DMS53 (cell line): ENCODE data around the gene COX7A2.

ENCODE experiments used
- DNase-seq: peaks from one replicate; lab custom pipeline; 2025; lab: John Stamatoyannopoulos, UW

Gene COX7A2

DNA sequence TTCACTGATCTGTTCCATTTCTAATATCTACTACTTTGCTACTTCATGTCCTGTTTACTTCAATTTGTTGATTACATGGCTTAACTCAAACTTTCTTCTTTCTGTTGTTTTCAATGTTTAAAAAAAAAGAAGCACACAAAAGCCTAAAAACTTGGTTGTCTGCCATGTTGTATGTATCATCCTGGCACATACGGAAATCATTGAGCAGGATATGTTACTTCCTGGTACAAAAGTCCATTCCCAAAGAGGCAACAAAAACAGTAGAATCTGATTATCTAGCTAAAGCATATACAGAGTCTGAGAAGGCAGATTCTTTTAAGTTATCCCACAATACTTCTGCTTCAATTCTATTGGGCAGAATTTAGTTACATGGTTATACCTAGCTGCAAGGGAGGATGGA, 23.2 kb downstream of the COX7A2 start:
- DNase-seq, result peak; percentile 25

DNA sequence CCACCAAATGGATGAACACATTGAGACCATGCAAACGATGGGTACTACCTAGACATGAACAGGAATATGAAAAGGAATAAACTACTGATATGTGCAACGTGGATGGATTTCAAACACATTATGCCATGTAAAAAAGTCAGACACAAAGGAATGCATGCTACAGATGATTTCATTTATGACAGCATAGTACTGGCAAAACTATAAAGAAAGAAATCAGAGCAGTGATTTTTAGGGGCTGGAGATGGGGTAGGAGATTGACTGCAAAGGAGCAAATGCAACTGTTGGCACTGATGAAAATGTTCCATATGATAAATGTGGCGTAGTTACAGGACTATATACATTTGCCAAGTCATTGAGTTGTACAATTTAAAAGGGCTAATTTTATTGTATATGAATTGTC, 24.3 kb downstream of the COX7A2 start:
- no peak for DNase-seq

DNA sequence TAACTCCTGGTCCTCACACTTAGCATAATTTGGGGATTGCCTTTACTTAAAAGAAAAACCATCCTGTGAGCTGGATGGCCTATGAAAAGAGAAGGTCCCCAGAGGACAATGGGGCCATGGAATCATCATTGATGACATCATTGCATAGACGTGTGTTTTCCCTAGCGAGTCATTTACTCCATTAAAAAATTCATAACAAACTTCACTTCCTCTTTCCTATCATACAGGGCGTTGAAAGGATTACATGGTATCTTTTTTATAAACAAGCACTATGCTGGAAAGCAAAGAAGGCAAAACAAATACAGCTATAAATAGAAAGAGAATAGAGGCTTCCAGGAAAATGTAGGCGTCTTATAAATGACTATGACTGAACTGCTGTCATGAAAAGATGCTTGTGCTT, 26.4 kb downstream of the COX7A2 start:
- DNase-seq, result peak; percentile 59

DNA sequence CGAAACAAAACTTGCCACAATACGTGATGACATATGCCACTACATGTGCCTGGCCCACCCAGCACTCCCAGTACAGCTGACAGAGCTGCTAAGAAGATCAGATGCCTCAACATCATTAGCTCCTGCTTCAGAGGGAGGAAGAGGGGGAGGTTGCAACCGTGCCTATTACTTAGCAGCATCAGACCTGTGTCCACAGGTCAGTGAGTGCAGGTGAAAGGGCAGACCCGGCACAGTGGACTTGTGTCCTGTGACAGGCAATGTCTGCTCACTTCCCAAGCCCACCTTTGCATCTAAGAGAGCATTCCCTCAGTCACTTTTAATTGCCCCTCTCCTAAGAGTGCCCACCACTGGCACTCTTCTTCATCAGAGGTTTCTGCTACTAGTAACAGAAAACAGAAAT, 28.3 kb downstream of the COX7A2 start:
- DNase-seq, result no peak

DNA sequence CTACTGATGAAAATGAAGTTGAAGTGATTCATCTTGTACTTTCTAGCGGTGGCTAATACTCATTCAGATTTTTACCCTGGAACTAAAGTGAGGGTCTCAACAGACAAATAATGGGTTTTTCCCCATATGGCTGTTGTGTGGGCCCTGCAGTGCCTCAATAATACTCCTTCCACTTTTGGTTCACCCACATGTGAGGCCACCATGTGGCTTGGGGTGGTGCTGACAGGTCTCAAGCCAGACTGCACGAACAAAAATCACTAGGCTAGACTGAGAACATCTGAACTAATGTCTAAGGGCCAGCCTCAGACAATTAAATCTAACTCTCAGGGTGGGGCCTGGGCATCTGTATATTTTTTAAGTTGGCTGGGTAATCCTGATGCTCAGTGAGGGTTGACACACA, 29.9 kb downstream of the COX7A2 start:
- DNase-seq, result no peak

DNA sequence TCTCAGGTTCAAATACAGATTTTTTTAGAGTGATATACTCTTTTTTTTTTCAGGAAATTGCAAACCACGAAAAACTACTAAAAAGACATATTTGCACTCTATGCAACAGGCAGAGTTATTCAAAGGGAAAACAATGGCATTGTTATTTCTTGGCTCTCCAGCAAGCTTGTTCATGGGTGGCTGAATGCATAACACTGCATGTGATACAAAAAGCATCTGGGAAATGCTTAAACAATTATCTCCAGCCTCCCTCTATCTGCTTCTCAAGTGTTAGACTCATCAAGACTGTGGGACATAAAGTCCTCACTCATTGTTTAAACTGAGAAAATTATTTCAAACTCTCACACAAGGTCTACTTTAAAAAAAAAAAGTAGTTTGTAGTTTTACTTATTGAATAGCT, 30.5 kb downstream of the COX7A2 start:
- DNase-seq, result peak; percentile 14

DNA sequence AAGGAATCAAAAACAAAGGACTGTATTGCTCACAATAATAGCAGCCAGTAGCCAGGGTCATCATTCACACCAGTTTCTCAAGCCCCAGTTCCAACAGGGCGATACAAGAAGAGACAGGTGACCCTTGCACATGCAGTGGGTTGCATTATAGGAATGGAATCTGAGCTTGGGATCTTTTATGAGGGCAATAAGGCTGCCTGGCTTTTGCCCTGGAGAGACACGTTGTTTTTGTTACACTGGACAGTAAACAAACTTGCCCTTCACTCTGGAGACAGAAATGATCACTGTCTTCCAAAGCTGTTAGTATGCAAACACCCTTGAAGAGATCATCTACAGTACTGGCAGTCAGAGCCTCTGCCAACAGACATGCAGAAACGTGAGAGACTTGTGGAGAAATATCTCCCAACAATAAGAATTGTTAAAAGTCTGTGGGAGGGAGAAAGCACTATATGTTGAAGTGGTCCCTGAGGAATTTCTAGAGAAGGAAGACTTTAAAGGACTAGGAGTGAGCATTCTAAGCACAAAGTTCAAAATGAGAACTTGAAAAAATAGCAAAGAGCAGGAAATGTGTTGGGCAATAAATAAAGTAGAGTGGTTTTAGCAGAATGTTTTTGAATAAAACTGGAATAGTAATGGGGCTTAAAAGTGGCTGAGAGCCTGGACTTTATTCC, 31.5 kb downstream of the COX7A2 start:
- DNase-seq, result no peak

DNA sequence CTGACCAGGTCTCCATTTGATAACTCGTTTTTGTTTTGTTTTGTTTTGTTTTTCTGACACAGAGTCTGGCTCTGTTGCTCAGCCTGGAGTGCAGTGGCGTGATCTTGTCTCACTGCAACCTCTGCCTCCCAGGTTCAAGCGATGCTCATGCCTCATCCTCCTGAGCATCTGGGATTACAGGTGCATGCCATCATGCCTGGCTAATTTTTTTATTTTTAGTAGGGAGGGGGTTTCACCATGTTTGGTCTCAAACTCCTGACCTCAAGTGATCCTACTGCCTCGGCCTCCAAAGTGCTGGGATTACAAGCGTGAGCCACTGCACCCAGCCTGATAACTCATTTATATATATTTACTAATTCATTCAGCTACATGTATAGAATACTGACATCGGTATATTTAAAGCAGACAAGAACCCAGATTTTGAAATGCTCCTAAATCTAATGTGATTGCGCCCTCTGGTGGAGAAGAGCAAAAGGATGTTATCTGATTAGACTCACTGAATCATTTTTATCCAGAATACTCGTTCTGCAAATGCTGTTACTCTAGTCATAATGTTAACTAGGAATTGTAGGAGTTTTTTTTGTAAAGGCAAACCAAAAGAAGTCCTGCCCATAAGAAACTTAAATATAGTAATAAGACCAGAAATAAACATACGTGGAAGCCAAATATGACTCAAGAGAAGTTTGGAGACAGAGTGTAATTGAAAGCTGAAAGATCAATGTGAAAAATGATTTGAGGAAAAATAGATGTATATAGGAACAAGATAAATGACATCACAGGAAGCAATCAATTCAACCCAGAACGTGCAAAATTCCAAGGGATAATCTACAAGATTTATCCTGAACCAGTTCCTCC, 32.5 kb downstream of the COX7A2 start:
- peak; percentile 90 for DNase-seq

DNA sequence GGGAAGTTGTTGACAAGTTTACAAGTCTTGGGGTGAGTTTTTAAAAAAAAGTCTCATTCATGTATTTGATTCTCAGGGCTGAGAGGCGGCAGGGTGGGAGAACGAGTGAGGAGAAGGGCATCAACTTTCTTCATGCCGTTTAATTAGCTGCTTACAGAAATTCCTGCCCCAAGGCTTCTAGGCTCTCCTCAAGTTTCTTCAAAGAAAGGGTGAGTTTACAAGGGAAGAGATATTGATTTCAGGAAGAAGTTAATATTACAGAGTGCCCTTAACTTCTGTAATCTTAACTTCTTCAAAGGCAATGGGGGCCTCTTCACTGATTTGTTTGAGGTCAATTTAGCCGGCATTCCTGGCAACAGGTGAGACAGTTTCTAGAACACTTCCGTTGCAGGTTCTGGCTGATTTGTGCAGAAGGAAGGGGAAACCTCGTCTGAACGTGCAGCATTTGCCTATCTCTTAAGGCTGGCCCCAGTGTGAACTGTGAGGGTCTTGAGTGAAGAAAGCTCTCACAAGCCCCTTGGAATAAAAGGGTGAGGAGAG, 34.3 kb downstream of the COX7A2 start:
- DNase-seq, result no peak

DNA sequence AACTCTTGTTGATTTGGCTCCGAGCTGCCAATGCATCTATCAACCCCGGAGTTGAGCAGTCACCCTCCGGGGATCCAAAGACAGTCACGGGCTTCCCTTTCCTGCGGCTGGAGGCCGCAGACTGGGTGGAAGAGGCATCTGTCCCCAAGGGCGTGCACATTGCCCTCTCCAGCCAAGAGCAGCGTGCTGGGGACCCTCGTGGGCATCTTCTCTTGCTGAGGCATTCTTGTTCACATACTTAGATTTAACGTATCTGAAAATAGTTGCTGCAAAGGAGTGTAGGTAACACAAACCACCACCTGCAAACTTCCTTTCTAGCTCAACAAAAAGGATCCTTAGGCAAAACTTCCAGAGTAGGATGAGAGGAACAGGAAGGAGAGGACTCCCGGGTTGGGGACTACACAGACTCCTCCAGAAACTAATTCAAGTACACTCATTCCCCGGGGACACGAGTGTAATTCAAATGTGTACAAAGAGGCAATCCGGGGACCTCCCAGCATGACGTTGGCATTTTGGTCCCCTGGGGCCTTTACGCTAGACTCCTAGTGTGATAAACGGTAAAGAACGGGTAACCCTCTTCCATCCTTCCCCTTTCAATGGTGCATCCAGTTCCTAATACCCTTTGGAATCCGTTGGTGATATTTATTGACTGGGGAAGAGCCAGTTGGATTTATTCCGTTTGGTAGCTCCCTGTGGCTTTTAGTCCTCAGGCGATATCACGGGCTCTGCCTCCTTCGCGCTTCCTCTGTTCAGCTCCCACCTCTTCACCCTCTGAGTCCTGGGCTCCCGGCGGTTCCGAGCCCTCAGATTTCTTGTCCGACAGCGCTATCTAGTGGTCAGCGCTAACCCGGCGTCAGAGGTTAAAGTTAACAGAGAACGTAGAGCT, 35.1 kb downstream of the COX7A2 start:
- peak; percentile 95 for DNase-seq

DNA sequence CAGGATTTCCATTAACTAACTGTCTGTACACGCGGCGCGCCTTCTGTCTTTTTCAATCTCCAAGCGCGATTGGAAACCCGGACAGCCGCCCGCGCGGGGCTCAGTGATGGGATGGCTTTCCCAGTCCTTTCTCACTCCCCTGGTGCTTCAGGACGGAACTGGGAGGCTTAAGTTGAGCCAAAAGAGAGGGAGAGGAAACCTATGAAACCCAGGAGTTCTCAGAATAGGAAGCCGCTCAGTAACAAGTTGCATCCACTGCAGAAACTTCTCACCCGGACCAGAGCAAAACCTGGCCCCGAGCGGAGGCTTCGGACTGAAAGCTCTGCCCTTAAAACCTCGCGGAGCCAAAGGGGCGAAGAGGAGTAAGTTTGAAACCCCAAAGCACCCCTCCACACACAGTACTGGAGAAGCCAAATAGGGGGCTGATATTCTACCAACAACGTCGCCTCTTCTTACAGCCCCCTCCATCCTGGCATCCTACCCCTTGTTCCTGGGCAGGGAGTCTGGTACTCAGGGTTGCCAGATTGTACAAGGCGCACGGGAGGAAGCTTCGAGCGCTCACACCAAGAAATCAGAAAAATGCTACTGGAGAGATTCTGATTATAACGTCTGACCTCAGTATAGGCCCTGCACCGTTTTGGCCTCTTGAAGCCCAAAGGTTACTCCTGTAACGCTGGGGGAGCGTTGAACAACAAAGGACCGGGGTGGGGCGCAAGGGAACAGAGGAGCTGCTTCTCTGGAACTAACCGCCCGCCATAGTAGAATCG, 36.8 kb downstream of the COX7A2 start:
- peak; percentile 82 for DNase-seq

DNA sequence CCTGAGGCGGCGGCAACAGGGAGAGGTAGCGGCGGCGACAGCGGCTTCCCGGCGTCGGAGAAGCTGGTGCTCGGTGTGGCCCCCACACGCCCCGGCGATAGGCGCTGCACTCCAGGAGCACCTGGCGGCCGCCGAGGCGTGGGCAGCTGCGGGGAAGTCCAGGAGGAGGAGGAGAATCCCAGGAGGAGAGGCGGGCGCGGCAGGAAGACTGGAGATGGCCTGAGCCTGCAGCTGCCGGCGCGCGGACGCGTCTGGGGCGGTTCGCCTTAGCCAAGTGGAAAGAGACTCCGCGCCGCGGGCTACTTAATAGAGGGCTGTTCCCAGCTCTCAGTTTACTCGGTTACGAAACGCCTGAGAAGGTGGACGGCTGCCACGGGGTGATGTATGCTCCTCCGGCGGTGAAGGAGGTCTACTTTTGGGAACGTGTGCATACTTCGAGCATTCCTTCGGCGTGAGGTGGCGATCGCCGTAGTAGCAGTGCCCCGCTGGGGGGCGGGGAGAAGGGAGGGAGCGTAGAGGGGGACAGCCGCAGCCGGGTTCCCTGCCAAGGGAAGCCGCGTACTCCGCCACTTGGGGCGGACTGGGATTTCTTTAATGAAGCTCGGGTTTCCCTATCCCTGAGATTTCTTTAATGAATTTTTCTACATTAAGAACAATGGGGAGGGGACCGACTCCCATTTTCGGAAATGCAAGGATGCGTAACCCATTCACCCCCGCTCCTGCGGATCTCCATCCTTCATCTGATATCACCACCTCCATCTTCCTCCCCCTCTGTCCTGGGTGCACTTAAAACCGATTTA, 37.6 kb downstream of the COX7A2 start, which contains the start of gene COL12A1:
Gene COL12A1 (minus strand): TSS at position 278 of the 800 bp plus-strand sequence. CDS start 3,261 bp downstream, outside the sequence.
- peak; percentile 90 for DNase-seq

DNA sequence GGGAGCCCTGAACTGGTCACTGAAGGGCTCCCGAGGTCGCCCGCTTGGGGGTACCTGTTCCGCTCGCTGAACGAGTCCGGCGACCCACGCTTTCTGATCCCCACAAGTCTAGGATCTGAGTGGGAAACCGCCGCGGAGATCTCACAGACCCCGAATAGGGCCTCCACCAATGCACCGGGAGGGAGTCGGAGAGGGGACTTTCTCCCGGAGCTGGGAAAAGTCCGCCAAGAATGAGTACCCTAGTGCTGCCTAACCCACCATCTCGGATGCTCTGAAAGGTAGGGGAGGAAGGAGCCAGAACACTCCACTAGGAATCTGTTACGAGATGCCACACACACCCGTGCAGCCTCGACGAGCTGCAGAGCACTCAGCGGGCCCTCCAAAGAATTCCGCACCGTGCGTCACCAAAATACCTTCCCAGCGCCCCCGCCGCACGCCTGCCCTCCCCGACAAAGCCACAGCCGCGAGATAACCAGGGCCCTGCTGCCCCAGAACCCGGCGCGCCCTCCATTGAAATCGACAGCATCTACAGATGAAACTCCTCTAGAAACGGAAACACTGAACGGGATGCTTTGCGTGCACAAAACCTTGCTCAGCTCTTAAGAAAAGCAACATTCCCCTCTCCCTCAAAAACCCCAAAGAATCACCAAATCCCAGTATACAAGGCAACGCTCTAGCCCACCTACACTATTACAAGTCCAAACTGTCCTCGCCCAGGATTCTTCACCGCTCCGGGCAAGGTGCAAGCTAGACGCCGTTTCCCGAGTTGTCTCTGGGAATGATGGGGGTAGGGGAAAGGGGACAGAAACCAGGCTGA, 38.4 kb downstream of the COX7A2 start:
- peak; percentile 80 for DNase-seq

DNA sequence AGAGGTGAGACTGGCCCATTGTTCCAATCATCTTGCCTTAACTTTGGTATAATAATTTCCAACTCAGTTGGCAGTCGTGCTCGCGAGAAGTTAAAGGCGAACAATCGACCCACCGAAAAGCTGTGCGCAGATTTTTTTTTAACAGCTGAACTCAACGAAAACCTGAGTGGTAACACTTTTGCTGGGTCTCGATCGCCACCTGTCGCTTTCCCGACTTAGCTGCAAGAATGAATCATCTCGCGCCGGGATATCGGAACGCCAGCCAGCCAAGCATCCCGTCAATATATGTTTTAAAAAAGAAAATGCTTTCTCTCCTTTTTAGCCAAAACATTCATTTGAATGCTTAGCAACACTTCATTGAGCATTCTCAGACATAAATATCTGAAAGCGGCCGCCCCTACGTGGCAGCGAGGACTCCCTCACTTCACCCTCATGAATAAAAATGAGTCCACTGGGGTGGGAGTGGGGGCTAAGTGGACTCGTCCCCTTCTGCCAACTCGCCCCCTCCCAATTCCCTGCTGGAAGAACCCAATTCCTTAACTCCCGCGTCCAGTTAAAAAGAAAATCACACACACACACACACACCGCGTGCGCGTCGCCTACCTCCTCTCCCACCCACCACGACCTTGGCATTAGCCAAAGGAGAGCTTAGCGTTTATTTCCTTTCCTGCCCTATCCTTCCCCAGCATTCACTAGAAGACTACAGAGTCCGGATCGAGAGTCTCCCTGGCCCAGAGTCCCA, 39.2 kb downstream of the COX7A2 start:
- peak; percentile 93 for DNase-seq

DNA sequence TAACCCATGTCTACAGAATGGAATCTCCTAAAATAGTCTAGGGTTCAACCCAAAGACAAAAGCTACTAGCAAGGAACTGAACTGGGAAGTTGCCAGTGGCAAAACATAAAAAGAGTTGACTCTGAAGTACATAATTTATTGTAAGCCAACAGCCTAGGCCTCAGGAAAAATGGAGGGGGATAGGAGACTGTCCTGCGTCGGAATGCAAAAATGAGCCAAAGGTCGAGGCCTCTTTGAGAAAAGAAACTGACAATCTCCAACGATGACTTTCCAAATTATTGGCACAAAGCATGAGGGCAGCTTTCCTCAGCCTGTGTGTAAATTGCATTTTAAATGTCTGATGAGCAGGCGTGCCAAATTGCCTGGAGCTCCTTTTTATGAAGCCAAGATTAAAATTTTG, 39.9 kb downstream of the COX7A2 start:
- no peak for DNase-seq

DNA sequence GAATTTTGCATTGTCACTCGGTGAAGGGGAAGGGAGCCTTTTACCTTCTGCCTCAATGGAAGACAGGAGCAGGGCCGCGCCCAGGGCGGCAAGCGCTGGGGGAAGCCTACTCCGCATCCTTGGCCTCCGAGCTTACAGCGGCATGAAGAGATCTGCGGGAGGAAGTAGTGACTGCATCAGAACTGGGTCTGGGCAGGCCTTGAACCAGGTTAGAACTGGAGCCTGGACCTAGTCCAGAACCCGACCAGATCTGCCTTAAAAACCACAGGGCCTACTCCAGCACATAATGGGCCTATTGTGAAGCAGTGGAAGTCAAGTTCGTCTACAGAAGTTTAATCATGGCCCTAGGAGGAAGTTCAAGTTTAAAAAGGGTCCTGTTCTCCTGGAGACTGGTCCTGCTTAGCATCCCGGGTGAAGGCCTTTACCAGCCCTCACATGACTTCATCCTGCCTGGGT, 40.9 kb downstream of the COX7A2 start:
- DNase-seq, result no peak

DNA sequence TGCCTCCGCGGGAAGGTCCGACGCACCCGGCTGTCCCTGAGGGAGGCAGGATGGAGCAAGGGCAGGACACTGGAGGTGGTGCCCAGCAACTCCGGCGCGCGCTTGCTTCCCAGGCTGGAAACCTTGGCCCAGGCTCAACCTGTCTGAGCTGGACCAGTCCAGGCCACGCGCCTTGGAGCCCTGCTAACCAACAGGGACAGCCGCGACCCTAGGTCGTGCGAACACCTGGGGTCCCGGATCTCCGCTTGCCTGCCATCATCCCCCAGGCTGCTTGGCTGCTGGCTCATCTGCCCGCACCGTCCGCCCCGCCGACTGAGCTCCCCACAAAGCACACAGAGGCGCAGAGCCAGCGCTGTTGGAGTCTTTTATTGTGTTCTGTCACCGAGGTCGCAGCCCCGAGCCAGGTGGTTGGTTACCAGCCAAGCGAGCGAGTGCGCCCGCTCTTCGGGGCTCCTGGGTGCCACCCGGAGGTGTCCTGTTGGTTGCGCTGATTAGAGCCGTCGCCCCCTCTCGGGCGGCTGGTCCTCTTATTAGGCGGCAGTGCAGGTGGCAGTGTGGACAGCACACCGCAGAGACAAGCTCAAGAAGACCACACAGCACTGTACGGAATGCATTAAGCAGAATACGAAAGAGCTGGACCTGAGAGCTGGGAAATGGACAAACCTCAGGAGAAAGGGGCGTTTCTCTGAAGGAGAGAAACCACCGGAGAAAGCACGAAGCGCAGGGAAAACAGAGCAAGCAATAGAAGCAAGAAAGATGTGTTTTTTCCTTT, 41.5 kb downstream of the COX7A2 start:
- peak; percentile 81 for DNase-seq

DNA sequence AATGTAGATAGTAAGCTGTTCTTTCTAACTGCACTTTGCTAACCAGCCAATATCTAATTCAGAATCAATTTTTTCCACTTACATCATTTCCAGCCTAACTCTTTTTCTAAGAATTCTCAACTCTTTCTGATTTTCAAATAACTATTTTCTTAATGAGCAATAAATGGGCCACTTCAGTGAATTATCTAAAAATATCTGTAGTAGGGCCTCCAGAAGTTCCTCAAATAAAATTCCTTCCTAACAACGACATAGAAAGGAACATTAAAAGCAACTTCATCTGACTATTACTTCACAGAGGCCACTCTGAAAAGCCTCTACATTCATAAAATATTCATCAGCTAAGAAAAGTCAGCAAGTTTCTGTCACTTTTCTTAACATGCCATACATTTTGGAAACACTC, 42.6 kb downstream of the COX7A2 start:
- no peak for DNase-seq
